ENCODE results near the gene BBS1.

The BBS1 gene

GRCh38 chr11:66480117-66480938 lies 30.1 kb upstream of the BBS1 start, which contains the start of gene DPP3:
DPP3 (plus strand) TSS chr11:66480434; CDS start chr11:66482201, 1,767 bp downstream.
- peak within 1 kb of the TSS; percentile 99 for H3K4me3 ChIP-seq (ENCODE audit: low read length, poor library complexity, severe bottlenecking)
- H3K27me3 ChIP-seq (ENCODE audit: insufficient read depth, low read length, poor library complexity, severe bottlenecking): no peaks in the 10 kb centered on the region
- H3K4me1 ChIP-seq (ENCODE audit: insufficient read depth, low read length, poor library complexity, severe bottlenecking): peaks cover 16% of the 10 kb centered on the region
- peak within 1 kb of the TSS; percentile 79 for H2AFZ ChIP-seq (ENCODE audit: low read length)
- H3F3A ChIP-seq (ENCODE audit: low read depth): no peaks in the 10 kb centered on the region
- H3K9me3 ChIP-seq (ENCODE audit: insufficient read depth, low read depth, low read length): no peaks in the 10 kb centered on the region
- H3K9me2 ChIP-seq (replicated peaks; ENCODE audit: low read depth, low read length): no peaks in the 10 kb centered on the region
- H3K4me2 ChIP-seq (ENCODE audit: low read depth, low read length, poor library complexity, severe bottlenecking): peak within 1 kb of the TSS; percentile 74
- peak within 1 kb of the TSS; percentile 99 for H3K9ac ChIP-seq (ENCODE audit: low read depth, low read length, poor library complexity, severe bottlenecking)
- H4K20me1 ChIP-seq (ENCODE audit: insufficient read depth, low read length, poor library complexity, severe bottlenecking): peaks cover 8% of the 10 kb centered on the region
- peaks cover 23% of the 10 kb centered on the region for H3K79me2 ChIP-seq (ENCODE audit: insufficient read depth, low read length)
- TF ChIP-seq EZH2phosphoT487 (IDR thresholded peaks at IDR 0.05; ENCODE audit: borderline replicate concordance): no peak
- no peak for TF ChIP-seq CTCF (conservative IDR thresholded peaks at IDR 0.05; ENCODE audit: low read length)
- no peaks in the 10 kb centered on the region for H3K36me3 ChIP-seq (ENCODE audit: insufficient read depth, low read length)

DNA sequence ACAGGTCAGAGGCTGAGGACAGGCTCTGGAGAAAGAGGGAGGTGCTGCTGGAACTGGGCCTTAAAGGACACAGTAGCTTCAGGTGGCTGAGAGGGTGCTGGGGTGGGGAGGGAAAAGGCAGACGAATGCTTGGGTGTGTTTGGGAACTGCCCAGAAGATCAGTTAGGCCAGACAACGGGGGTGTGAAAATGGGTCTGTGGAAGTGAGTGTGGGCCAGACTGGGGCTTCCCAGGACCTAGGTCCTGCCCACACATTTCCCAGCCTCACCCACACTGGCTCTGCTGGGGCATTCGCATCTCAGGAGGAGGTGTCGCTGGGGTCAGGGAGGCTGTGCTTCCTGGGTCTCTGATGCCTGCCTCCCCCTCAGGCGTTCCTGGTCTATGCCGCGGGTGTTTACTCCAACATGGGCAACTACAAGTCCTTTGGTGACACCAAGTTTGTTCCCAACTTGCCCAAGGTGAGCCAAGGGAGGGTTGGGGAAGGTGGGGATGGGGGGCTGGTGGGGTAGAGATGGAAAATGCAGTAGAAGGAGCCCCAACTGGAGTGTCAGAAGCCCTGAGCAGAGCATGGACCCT lies 25.5 kb upstream of the BBS1 start:
- Histone ChIP-seq H3K4me1 (ENCODE audit: insufficient read depth, low read length, poor library complexity, severe bottlenecking) (peaks cover 12% of the 10 kb centered on the region), H3K27me3 (ENCODE audit: insufficient read depth, low read length, poor library complexity, severe bottlenecking) (no peaks in the 10 kb centered on the region), H3K9me3 (ENCODE audit: insufficient read depth, low read depth, low read length) (no peaks in the 10 kb centered on the region), H3K4me3 (ENCODE audit: low read length, poor library complexity, severe bottlenecking) (no peak overlapping the region), H4K20me1 (ENCODE audit: insufficient read depth, low read length, poor library complexity, severe bottlenecking) (no peaks in the 10 kb centered on the region), H3K79me2 (ENCODE audit: insufficient read depth, low read length) (peaks cover 11% of the 10 kb centered on the region; the same call in 1 of the 2 replicates), H3K36me3 (ENCODE audit: insufficient read depth, low read length) (peaks cover 14% of the 10 kb centered on the region; the same call in 1 of the 2 replicates), H2AFZ (ENCODE audit: low read length) (no peak overlapping the region), H3K9ac (ENCODE audit: low read depth, low read length, poor library complexity, severe bottlenecking) (no peak overlapping the region), H3K9me2 (replicated peaks; ENCODE audit: low read depth, low read length) (no peaks in the 10 kb centered on the region), H3K4me2 (ENCODE audit: low read depth, low read length, poor library complexity, severe bottlenecking) (no peak overlapping the region), H3F3A (ENCODE audit: low read depth) (no peaks in the 10 kb centered on the region)
- TF ChIP-seq CTCF (conservative IDR thresholded peaks at IDR 0.05; ENCODE audit: low read length): no peak
- TF ChIP-seq EZH2phosphoT487 (IDR thresholded peaks at IDR 0.05; ENCODE audit: borderline replicate concordance): no peak

- no peak overlapping the region for H3K4me3 ChIP-seq (ENCODE audit: low read length, poor library complexity, severe bottlenecking)
- H3F3A ChIP-seq (ENCODE audit: low read depth): no peaks in the 10 kb centered on the region
- H3K36me3 ChIP-seq (ENCODE audit: insufficient read depth, low read length): peaks cover 23% of the 10 kb centered on the region; the same call in 1 of the 2 replicates
- no peaks in the 10 kb centered on the region for H3K27me3 ChIP-seq (ENCODE audit: insufficient read depth, low read length, poor library complexity, severe bottlenecking)
- no peak for TF ChIP-seq EZH2phosphoT487 (IDR thresholded peaks at IDR 0.05; ENCODE audit: borderline replicate concordance)
- no peak for TF ChIP-seq CTCF (conservative IDR thresholded peaks at IDR 0.05; ENCODE audit: low read length)
- no peaks in the 10 kb centered on the region for H3K79me2 ChIP-seq (ENCODE audit: insufficient read depth, low read length)
- no peaks in the 10 kb centered on the region for H3K4me1 ChIP-seq (ENCODE audit: insufficient read depth, low read length, poor library complexity, severe bottlenecking)
- H3K9me3 ChIP-seq (ENCODE audit: insufficient read depth, low read depth, low read length): no peaks in the 10 kb centered on the region
- no peaks in the 10 kb centered on the region for H3K9me2 ChIP-seq (replicated peaks; ENCODE audit: low read depth, low read length)
- no peak overlapping the region for H3K4me2 ChIP-seq (ENCODE audit: low read depth, low read length, poor library complexity, severe bottlenecking)
- H3K9ac ChIP-seq (ENCODE audit: low read depth, low read length, poor library complexity, severe bottlenecking): no peak overlapping the region
- H4K20me1 ChIP-seq (ENCODE audit: insufficient read depth, low read length, poor library complexity, severe bottlenecking): no peaks in the 10 kb centered on the region
- H2AFZ ChIP-seq (ENCODE audit: low read length): no peak overlapping the region
These were observed 21.5 kb upstream of the BBS1 start for GRCh38 chr11:66488957-66489356.
